Lower leg skin (tissue), 4 donors: ENCODE measurements around the gene CTDSP2. TPM values are rescaled to one million over a fixed set of nuclear protein-coding genes. Genes with fewer than 3 reads are reported as not detected.
"Not testable (repeated sequence)": the region's sequence is repeated elsewhere in the genome, so short reads cannot be mapped to it uniquely, and the experiment has no call there.

Source experiments
- DNase-seq, 2 donors: peaks; one replicate each; pipeline ENCODE4 v3.0.0-alpha.2; 2019; ENCODE audit warnings: low spot score in 2 of 2
- H3K4me3 ChIP-seq: fragments of 200-600 bp; sonication (generic); 2 replicates; pipeline ENCODE4 v1.5.1; 2017; ENCODE audit warnings: mild to moderate bottlenecking, low read depth; ENCODE audit not compliant: poor library complexity, severe bottlenecking
- POLR2A ChIP-seq, 2 donors: fragments of 450-650 bp; IDR thresholded peaks; one replicate each; pipeline ENCODE4 v1.6.1; 2016 to 2017; ENCODE audit warnings: antibody characterized with exemption in 2 of 2, mild to moderate bottlenecking in 1 of 2, moderate library complexity in 1 of 2
- WGBS, 2 donors: methylation state at CpG; one replicate each; pipeline ENCODE4 v1.1.5; 2018; 5-methylcytosine and 5-hydroxymethylcytosine counted together
- intact Hi-C: fragments of 100-400 bp; cut with DNase I; formaldehyde crosslinking; loops from one replicate; pipeline ENCODE4 v1.15.0; 2023; ENCODE audit warnings: low total_unique reads
- total RNA-seq, 4 donors: library from RNA; depleted of rRNA; stranded (reverse); fragments of >200 nt; gene quantifications; one replicate each; pipeline ENCODE4 v1.1.0, GENCODE V29; 2016
- TF ChIP-seq, protein P1 (sequence below), 3 donors: fragments of 450-650 bp; IDR thresholded peaks; one replicate each; pipeline ENCODE4 v1.5.1; 2016; ENCODE audit warnings: antibody characterized with exemption in 3 of 3, mild to moderate bottlenecking in 3 of 3, moderate library complexity in 2 of 3

The CTDSP2 gene
- total RNA-seq, 4 donors from 2014 or later = 129 to 174 (median 169) TPM

- TF ChIP-seq, protein P1, sequence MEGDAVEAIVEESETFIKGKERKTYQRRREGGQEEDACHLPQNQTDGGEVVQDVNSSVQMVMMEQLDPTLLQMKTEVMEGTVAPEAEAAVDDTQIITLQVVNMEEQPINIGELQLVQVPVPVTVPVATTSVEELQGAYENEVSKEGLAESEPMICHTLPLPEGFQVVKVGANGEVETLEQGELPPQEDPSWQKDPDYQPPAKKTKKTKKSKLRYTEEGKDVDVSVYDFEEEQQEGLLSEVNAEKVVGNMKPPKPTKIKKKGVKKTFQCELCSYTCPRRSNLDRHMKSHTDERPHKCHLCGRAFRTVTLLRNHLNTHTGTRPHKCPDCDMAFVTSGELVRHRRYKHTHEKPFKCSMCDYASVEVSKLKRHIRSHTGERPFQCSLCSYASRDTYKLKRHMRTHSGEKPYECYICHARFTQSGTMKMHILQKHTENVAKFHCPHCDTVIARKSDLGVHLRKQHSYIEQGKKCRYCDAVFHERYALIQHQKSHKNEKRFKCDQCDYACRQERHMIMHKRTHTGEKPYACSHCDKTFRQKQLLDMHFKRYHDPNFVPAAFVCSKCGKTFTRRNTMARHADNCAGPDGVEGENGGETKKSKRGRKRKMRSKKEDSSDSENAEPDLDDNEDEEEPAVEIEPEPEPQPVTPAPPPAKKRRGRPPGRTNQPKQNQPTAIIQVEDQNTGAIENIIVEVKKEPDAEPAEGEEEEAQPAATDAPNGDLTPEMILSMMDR (IDR thresholded peaks at IDR 0.05) = no peak
- TF ChIP-seq POLR2A (IDR thresholded peaks at IDR 0.05) = no peak
- intact Hi-C loops = no loop called here
- DNase-seq = no peak
- WGBS, 2 donors = 92 to 94% methylated on average over 4 of the region's 4 CpGs
- no peak overlapping the region for H3K4me3 ChIP-seq
These were observed 15.4 kb upstream of the CTDSP2 start for GRCh38 chr12:57861967-57862366.

DNA sequence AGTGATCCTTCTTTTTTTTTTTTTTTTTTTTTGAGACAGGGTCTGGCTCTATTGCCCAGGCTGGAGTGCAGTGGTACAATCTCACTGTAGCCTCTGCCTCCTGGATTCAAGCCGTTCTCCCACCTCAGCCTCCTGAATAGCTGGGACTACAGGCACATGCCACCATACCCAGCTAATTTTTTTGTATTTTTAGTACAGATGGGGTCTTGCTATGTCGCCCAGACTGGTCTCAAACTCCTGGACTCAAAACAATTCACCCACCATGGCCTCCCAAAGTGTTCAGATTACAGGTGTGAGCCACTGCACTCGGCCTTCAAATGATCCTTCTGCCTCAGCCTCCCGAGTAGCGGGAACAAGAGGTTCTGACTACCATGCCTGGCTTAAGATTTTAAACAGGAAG lies 14.4 kb upstream of the CTDSP2 start:
- 90 to 100% methylated on average over 5 of the region's 5 CpGs for WGBS, 2 donors
- intact Hi-C loops = not testable (repeated sequence)

DNA sequence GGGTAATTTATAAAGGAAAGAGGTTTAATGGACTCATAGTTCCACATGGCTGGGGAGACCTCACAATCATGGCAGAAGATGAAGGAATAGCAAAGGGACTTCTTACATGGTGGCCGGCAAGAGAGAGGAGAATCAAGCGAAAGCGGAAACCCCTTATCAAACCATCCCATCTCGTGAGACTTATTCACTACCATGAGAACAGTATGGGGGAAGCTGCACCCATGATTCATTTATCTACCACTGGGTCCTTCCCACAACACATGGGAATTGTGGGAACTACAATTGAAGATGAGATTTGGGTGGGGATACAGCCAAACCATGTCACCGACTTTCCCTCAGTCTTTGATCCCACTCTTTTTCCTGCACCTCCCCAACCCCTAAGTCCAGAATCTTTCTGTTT lies 12.6 kb upstream of the CTDSP2 start:
- 87 to 94% methylated on average over 5 of the region's 5 CpGs for WGBS, 2 donors
- intact Hi-C loops = no loop called here

More for the DNA sequence above, 14.4 kb upstream of the CTDSP2 start:
- H3K4me3 ChIP-seq, DNase-seq: not testable (repeated sequence)

DNA sequence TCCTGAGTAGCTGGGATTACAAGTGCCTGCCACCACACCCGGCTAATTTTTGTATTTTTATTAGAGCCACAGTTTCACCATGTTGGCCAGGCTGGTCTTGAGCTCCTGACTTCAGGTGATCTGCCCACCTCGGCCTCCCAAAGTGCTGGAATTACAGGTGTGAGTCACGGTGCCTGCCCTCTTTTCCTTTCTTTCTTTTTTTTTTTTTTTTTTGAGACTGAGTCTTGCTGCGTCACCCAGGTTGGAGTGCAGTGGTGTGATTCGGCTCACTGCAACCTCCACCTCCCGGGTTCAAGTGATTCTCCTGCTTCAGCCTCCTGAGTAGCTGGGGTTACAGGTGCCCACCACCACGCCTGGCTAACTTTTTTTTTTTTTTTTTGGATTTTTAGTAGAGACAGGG lies 11.6 kb upstream of the CTDSP2 start:
- DNase-seq, intact Hi-C loops, H3K4me3 ChIP-seq: not testable (repeated sequence)
- WGBS, 2 donors = 89 to 91% methylated on average over 7 of the region's 7 CpGs

More for the DNA sequence above, 12.6 kb upstream of the CTDSP2 start:
- no peak overlapping the region for H3K4me3 ChIP-seq
- TF ChIP-seq POLR2A (IDR thresholded peaks at IDR 0.05) = no peak
- TF ChIP-seq, protein P1 (IDR thresholded peaks at IDR 0.05) = no peak
- no peak for DNase-seq

DNA sequence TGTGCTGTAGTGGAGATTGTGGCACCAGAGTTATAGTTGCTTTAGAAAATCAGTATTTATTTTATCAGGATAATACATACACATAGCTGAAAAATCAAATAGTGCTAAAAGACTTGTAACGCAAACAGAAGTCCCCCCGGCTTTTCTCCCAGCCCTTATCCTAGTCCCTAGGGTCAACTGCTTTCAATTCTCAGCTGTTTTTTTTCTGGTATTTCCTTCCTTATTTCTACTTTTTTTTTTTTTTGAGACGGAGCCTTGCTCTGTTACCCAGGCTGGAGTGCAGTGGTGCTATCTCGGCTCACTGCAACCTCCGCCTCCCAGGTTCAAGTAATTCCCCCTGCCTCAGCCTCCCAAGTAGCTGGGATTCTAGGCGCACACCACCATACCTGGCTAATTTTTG lies 8.4 kb upstream of the CTDSP2 start:
- TF ChIP-seq, protein P1 (IDR thresholded peaks at IDR 0.05) = no peak
- TF ChIP-seq POLR2A (IDR thresholded peaks at IDR 0.05) = no peak
- intact Hi-C loops = no loop called here
- DNase-seq = no peak
- WGBS, 2 donors = 74 to 76% methylated on average over 6 of the region's 6 CpGs
- H3K4me3 ChIP-seq = no peak overlapping the region

DNA sequence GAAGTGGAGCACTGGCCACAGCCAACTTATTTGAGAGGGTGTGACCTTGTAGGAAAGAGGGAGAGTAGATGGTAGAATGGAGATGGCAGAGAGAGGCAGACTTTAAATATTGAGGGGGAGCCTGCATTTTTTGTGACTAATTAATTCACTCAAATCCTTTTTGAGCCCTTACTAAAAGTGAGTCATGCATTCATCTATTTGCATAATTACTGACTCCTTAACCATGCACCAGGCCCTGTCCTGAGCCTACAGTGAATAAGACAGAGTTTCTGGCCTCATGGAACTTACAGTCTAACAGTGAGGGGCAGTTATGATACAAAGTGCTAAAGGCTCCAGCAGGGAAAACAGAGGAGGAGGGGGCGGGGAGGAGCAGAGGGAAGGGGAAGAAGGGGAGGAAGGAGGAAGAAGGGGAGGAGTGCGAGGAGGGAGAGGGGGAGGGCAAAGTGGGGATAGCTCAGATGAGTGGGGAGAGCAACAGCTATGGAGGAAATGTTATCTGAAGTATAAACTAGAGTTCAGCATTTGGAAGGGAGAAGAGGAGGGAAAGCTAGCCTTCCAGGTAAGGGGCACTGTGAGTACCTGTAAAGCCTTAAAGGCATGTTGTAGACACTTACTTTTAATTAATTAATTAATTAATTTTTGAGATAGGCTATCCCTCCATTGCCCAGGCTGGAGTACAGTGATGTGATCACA lies 7.5 kb upstream of the CTDSP2 start:
- TF ChIP-seq, protein P1 (IDR thresholded peaks at IDR 0.05) = no peak
- no peak for TF ChIP-seq POLR2A (IDR thresholded peaks at IDR 0.05)
- WGBS, 2 donors = 89% methylated on average over 2 of the region's 2 CpGs
- intact Hi-C loops = no loop called here
- no peak for DNase-seq
- no peak overlapping the region for H3K4me3 ChIP-seq
